ENCODE results near the gene UNC80. TPM values are rescaled to one million over a fixed set of nuclear protein-coding genes. Genes with fewer than 3 reads are reported as not detected.
A peak's percentile ranks its signal among the peaks of the same experiment; 100 is the strongest.

UNC80 gene
- total and polyA plus RNA-seq, 9 donors = 0.12 to 1.1 (median 0.63) TPM

DNA sequence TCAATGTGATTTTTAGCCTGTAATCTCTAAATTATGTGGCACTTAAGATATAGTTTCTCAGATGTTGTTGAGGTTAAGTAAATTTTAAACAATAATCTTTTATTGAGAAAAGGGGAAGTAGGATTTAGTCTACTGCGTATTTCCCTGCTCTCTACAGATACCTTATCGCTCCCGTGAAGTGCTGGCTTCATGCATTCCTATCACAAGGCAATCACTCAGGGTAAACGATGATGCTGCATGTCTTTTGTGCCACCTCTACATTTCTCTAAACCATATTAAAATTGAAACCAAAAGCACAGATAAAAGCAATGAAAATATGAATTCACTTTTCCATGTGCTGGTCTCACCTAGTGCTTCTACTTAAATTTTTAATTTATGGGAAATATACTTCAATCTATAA lies 216.4 kb downstream of the UNC80 start:
- WGBS, 3 donors = 78 to 83% (median 80%) methylated on average over 4 of the region's 4 CpGs
- Histone ChIP-seq H3K4me3 (no peak overlapping the region), H3K27ac (no peak overlapping the region), H3K4me1 (ENCODE audit: insufficient read depth) (no peaks in the 10 kb centered on the region), H3K9me3 (no peaks in the 10 kb centered on the region), H3K27me3 (no peaks in the 10 kb centered on the region), H3K36me3 (no peaks in the 10 kb centered on the region)
- DNase-seq = no peak
- TF ChIP-seq POLR2A (IDR thresholded peaks at IDR 0.05) (no peak), EP300 (IDR thresholded peaks at IDR 0.05) (no peak)
- intact Hi-C loops (cut with DNase I) = no loop called here

DNA sequence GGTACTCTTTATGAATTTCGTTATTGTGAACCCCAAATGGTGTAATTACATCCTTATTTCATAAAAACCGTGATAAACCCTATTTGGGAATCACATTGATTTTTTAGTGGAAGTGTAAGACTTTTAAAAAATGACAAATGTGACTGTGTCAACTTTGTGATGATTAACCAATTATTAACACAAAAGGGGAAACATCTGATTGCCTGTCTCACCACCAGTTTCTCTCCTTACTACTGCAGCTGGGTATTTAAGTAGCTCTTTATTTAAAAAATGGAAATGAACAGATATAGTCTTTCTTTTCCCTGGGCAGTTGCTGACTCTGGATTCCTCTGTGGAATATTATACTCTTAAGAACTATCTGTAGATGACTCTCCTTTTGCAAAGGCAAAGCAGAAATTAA lies 219.2 kb downstream of the UNC80 start:
- no peaks in the 10 kb centered on the region for H3K27me3 ChIP-seq
- no peak overlapping the region for H3K4me3 ChIP-seq
- no peak overlapping the region for H3K27ac ChIP-seq
- TF ChIP-seq POLR2A (IDR thresholded peaks at IDR 0.05) (no peak), EP300 (IDR thresholded peaks at IDR 0.05) (no peak)
- TF ChIP-seq, protein P1, sequence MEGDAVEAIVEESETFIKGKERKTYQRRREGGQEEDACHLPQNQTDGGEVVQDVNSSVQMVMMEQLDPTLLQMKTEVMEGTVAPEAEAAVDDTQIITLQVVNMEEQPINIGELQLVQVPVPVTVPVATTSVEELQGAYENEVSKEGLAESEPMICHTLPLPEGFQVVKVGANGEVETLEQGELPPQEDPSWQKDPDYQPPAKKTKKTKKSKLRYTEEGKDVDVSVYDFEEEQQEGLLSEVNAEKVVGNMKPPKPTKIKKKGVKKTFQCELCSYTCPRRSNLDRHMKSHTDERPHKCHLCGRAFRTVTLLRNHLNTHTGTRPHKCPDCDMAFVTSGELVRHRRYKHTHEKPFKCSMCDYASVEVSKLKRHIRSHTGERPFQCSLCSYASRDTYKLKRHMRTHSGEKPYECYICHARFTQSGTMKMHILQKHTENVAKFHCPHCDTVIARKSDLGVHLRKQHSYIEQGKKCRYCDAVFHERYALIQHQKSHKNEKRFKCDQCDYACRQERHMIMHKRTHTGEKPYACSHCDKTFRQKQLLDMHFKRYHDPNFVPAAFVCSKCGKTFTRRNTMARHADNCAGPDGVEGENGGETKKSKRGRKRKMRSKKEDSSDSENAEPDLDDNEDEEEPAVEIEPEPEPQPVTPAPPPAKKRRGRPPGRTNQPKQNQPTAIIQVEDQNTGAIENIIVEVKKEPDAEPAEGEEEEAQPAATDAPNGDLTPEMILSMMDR (IDR thresholded peaks at IDR 0.05) = no peak
- WGBS, 3 donors = 79 to 82% (median 82%) methylated on average over 2 of the region's 2 CpGs
- H3K9me3 ChIP-seq = no peaks in the 10 kb centered on the region
- H3K4me1 ChIP-seq (ENCODE audit: insufficient read depth) = no peaks in the 10 kb centered on the region
- H3K36me3 ChIP-seq = no peaks in the 10 kb centered on the region
- intact Hi-C loops (cut with DNase I) = no loop called here
- DNase-seq = no peak

DNA sequence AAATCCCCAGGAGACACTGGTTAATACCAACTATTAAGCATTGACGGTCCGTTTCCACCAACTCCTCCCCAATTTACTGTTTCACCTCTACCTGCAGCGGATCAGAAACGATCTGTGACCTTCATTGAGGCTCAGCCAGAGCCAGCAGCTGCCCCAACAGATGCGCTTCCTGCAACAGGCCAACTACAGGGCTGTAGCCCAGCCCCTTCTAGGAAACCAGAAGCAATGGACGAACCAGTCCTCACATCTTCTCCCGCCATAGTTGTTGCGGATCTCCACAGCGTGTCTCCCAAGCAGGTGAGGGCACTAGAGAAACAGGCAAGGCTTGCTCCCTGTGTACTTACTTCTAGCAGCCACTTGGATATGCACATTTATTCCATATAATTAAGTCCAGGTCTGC lies 222.3 kb downstream of the UNC80 start:
- H3K4me1 ChIP-seq (ENCODE audit: insufficient read depth) = no peaks in the 10 kb centered on the region
- no peaks in the 10 kb centered on the region for H3K36me3 ChIP-seq
- DNase-seq = no peak
- H3K9me3 ChIP-seq = no peaks in the 10 kb centered on the region
- TF ChIP-seq POLR2A (IDR thresholded peaks at IDR 0.05) (no peak), EP300 (IDR thresholded peaks at IDR 0.05) (no peak)
- TF ChIP-seq, protein P1 (IDR thresholded peaks at IDR 0.05) = no peak
- intact Hi-C loops (cut with DNase I) = no loop called here
- WGBS, 3 donors = 88 to 94% (median 93%) methylated on average over 9 of the region's 9 CpGs
- H3K27me3 ChIP-seq = no peaks in the 10 kb centered on the region
- no peak overlapping the region for H3K27ac ChIP-seq
- H3K4me3 ChIP-seq = no peak overlapping the region

DNA sequence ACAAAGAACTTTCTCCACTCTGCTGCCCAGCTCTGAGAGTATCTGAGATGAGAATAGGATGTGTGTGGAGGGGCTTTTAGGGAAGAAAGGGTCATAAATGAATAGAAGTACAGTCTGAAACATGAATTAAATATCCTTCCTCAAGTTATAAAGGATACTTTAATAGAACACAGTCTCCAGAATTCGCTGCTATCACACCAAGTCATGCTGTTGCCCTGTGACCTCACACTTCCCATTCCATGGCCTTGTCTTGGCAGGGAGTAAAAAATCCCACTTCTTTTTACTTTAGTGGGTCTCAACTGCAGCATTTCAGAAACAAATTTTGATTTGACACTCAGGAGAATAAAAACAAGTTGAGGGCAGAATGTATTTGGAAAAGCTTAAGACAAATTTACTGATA lies 227.0 kb downstream of the UNC80 start:
- intact Hi-C loops (cut with DNase I) = no loop called here
- Histone ChIP-seq H3K4me1 (ENCODE audit: insufficient read depth) (peaks cover 3% of the 10 kb centered on the region), H3K9me3 (no peaks in the 10 kb centered on the region), H3K36me3 (no peaks in the 10 kb centered on the region), H3K27ac (no peak overlapping the region), H3K27me3 (no peaks in the 10 kb centered on the region), H3K4me3 (no peak overlapping the region)
- no peak for DNase-seq
- TF ChIP-seq, protein P1 (IDR thresholded peaks at IDR 0.05) = no peak
- 40 to 52% (median 49%) methylated on average over 1 of the region's 1 CpG for WGBS, 3 donors

DNA sequence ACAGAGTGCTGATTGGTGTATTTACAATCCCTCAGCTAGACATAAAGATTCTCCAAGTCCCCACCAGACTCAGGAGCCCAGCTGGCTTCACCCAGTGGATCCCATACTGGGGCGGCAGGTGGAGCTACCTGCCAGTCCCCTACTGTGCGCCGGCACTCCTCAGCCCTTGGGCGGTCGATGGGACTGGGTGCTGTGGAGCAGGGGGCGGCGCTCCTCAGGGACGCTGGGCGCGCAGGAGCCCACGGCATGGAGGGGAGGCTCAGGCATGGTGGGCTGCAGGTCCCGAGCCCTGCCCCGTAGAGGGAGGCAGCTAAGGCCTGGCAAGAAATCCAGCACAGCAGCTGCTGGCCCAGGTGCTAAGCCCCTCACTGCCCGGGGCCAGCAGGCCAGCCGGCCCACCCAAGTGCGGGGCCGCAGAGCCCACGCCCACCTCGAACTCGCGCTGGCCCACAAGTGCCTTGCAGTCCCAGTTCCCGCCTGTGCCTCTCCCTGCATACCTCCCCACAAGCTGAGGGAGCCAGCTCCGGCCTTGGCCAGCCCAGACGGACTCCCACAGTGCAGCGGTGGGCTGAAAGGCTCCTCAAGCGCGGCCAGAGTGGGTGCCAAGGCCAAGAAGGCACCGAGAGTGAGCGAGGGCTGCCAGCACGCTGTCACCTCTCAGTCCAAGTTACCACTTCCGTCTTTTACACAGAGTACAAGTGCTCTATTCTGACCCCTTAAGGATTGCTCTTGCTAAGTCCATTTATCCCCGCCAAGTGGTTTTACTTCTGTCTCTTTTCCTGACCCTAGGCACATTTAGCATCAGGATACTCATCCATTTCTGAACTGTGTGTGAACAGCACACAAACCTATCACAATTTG lies 229.1 kb downstream of the UNC80 start:
- Histone ChIP-seq H3K4me1 (ENCODE audit: insufficient read depth) (peaks cover 4% of the 10 kb centered on the region), H3K27me3 (no peaks in the 10 kb centered on the region), H3K36me3 (no peaks in the 10 kb centered on the region), H3K4me3 (no peak overlapping the region), H3K27ac (no peak overlapping the region), H3K9me3 (no peaks in the 10 kb centered on the region)
- TF ChIP-seq, protein P1 (IDR thresholded peaks at IDR 0.05) = no peak
- TF ChIP-seq POLR2A (IDR thresholded peaks at IDR 0.05) = no peak
- TF ChIP-seq EP300 (IDR thresholded peaks at IDR 0.05) = no peak
- 96 to 98% (median 97%) methylated on average over 32 of the region's 32 CpGs for WGBS, 3 donors
- peak in 2 of 5 donors; percentile 21 to 32 for DNase-seq
- intact Hi-C loops (cut with DNase I) = loop anchor here in 1 of 4 donors (10.0 kb wide), 1 partner anchor 194 kb away; no protein-coding TSS in a partner anchor

Data from ovary (tissue), 9 donors.